Measurements from ENCODE around the gene PHIP.
"Not testable (repeated sequence)": the region's sequence is repeated elsewhere in the genome, so short reads cannot be mapped to it uniquely, and the experiment has no call there.

Gene PHIP

DNA sequence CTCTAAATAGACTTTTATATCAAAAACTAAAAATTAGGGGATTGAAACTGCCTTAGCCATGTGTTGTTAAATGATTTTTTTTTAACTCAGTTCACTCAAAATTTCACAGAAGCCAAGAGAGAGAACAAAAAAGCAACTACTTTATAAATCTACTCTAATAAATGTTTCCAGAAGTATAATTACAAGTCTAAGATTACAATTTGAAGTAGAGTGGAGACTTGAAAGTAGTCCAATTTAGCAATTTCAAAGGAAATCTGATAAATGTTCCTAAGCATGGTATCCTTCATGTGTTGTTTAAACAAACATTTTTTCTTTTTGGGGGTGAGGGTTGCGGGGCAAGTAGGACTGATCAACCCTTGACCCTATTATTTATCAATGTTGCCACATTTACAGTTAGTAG lies 72.6 kb downstream of the PHIP start:
- DNase-seq, result no peak

DNA sequence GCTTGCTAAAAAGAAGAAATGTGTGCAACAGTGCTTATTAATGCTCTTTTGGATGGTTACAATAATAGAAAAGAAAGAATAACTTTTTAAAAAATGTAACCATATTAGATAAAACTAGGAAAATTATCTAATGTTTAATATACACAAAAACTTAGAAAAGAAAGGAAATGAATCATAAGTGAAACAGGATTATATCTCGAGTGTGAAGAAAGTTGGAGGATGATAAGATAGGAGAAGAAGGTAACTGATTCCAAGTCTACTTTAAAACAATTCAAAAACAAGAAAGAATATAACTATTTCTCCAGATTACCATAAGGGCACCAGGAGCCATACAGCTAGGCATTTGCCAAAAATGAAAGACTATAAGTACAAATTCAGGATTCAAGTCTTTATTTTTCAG lies 73.0 kb downstream of the PHIP start:
- DNase-seq, result no peak

DNA sequence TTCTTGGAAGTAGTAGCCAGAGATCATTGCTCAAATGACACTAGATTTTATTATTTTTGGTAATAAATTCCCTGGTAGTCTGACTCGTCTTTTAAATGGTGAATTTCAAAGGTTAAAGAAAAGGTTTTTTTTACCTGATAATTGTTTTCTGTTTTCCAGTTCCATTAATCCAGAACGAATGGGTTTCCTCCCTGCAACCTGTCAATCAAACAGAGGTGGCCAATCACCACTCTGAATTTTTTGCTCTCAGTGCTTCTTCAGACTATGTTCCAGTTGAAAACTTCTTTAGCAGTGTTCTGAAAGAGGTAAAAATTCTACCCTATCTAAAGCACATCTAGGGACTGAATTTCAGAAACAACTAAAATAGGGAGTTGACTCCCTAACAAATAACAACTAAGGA lies 73.8 kb downstream of the PHIP start:
- DNase-seq, result no peak

DNA sequence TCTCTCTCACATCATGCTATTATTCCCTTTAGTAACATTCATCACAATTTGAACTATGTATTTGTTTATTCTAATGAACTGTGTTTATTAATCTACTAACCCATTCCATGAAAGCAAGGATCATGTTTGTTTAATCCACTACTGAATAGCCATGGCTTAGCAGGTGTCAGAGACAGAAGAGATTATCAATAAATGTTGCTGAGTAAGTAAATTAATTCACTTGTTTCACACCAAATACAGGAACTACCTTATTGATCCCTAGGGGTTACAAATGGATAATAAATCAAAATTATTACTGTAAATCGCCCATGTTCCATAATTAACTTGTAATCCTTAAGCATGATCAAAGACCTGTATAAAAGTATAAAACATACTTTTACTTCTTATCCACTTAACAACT lies 76.6 kb downstream of the PHIP start:
- no peak for DNase-seq

DNA sequence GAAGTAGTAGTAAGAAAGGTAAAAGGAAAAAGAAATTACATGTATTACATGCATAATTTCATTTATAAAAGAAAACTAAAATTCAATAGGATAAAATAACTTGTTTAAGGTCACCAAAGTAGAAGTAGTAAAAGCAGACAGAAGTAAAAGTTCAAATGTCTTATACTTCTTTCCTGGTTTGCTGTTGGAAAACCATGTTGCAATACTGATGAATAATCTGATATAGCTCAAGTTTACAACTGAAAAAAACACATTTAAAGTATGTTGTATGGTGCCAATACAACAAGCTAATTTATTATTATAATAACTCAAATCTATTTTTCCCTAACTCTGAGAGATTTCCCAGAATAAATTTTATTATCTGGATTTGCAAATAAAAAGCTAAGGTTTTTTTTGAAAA lies 78.3 kb downstream of the PHIP start:
- no peak for DNase-seq

DNA sequence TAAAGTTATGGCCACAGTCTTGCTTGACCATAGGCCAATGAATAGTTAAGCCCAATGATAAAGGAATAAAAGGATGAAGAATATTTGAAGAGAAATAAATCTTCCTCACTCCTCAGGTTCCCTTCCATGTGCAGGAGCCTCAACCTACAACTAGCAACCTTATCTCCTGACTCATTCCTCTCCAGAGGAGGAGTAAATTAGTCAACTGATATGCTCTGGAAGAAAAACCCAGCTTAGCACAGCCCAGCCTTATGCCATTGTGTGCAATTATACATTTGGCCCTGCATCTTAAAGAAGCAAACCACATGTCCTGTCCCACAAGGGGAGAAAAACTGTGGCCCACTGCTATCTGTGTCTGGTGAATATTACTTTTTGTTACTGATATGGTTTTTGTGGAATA lies 82.1 kb downstream of the PHIP start:
- no peak for DNase-seq

DNA sequence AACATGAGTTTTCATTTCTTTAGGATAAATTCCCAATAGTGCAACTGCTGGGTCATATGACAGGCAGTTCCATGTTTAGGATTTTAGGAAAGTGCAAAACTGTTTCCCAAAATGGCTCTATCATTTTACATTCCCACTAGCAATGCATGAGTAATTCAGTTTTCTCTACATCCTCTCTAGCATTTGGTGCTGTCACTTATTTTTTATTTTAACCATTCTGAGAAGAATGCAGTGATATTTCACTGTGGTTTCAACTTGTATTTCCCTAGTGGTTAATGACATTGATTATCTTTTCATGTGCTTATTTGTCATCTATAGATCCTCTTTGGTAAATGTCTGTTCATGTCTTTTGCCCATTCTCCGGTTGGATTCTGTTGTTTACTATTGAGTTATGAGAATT lies 82.7 kb downstream of the PHIP start:
- no peak for DNase-seq

DNA sequence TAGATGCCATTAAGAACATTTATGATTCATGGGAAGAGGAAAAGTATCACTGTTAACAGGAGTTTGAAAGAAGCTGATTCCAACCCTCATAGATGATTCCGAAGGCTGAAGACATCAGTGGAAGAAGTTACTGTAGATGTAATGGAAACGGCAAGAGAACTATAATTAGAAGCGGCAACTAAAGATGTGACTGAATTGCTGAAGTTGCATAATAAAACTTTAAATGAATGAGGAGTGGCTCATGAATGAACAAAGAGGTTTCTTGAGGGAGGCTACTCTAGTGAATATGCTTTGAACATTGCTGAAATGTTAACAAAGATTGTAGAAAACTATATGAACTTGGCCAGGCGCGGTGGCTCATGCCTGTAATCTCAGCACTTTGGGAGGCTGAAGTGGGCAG lies 84.1 kb downstream of the PHIP start:
- no peak for DNase-seq

DNA sequence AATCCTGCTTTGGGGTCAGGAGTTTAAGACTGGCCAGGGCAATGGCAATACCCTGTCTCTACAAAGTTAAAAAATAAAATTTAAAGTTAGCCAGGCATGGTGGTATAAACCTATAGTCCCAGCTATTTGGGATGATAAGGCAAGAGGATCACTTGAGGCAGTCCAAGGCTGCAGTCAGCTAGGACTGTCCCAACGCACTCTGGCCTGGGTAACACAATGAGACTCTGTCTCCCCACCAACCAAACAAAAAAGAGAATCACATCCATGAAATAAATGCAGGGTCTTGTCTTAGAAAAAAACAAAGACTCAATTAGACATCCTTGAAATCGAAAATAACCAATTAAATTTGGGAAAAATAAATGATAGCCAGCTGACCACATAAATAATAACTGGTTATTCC lies 88.9 kb downstream of the PHIP start:
- DNase-seq, result no peak

DNA sequence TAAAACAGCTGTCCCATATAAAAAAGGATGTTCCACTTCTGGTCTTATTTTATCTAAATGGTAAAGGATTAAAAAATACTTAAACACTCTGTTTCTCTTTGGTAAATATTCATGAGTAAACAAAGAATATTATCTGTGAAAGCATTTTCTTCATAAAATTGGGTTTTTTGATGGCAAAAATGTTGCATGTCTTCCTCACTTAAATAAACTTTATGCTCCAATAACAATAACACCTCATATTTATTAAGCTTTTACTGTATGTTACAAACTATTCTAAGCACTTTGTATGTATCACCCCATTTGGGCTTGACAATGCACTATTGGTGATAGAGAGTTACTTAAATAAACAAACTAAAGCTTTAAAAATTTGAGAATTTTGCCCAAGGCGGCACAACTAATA lies 91.9 kb downstream of the PHIP start:
- no peak for DNase-seq

DNA sequence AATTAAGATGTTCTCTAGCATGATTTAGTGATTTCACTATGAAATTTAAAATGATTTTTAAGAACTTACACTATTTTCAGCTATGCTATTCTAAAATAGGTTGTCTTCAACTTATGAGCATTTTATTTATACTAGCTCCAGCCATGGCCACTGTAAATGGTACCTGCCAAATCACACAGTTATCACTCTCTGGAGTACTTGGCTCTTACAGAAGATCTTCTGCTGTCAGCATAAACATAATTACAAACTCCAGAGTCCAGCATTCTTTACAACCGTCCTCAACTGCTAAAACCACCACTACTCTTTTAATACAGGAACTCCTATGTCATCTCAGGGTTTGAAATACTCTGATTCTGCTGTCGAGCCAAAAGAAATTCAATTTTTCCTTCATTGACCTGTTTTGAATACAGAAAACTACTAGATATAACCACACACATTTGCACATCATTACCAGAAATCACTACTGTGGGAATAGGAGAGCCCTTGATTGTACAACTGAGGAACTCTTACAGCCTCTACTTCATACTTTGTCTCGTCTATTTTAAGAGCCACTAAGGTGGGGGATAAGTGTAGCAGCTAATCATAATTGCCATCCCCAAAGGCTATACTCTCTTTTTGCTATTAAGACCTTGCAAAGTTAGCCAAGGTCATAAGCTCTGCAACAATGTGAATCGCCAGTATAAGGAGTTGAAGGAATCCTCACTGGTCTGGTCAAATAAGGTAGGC lies 93.7 kb downstream of the PHIP start:
- DNase-seq, result no peak

DNA sequence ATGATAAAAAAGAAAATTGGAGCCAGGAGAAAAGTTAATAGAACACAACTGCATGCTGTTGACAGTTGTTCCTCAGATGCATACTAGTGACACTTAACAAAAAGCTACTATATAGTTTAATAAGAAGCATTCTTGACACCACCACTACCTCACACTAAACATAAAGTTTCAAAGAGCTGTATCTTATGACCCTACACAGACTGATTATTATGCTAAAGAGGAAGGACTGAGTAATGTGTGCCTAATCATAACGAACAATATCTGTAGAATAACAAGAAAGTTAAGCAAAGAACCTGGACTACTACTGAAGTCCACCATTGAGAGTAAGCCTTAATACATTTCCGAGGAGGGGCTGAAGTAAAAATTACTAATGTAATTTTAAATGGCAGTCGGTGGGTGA lies 110.9 kb downstream of the PHIP start:
- no peak for DNase-seq

DNA sequence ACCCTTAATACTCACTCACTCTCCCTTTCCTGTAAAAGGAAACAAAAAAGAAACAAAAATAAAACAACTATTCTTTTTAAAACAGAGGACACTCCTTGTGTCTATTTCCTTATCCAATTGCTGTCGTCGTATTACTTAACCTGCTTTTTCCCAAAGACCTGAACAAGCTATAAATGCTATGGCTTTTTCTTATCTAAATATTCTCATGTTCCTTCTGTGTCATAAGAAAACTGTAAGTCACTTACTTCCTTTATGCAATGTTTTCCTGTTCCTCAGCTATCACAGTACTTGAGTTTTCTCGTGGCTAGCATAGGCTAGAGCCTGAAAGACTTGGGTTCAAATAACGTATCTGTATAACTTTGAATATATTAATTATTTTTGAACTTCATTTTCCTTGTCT lies 111.5 kb downstream of the PHIP start:
- no peak for DNase-seq

DNA sequence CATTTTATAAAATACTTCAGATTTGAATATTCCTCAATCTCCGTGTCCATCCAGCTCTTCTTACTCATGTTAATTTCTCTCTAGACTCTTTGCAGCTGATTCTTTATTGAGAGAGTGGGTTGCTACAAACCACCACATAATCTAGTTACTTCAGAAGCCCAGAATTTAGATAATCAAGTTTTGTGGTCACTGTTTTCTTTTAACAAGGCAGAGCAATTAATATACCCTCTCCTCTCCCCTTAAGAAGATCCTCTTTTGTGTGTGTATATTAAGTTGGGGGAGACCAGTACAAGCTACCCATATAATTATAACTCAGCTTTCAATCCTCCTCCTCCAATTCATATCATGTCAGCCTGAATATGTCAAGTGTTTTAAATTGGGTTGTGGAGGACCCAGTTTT lies 115.6 kb downstream of the PHIP start:
- DNase-seq, result no peak

DNA sequence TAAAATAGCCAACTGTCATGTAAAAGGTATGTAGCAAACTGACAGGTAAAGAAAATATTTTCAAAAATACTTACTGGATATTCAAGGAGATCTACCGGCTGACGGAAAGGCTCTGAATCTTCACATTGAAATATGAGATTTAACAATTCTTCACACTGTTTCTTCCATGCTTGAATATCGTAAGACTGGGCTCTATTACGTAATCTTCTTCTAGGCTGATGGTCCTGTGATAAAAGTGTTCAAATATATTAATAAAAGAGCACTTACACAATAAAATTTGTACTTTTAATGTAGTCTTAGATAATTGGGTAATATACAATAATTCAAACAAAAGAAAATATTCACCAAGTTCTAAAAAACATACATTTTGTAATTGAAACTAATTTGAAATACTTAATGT lies 123.3 kb downstream of the PHIP start:
- DNase-seq, result no peak

DNA sequence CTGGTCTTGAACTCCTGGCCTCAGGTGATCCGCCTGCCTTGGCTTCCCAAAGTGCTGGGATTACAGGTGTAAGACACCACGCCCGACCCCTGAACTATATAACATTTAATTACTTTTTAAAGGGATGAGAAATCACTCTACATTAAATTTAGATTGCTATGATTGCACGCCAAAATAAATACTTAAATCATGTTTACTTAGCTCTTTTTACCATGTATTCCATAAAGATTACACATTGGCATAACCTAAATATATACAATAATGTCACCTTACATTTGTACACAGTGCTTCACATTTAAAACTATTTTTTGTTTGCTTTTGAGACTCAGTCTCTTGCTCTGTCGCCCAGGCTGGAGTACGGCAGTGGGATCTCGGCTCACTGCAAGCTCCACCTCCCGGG lies 124.3 kb downstream of the PHIP start:
- DNase-seq, result no peak

DNA sequence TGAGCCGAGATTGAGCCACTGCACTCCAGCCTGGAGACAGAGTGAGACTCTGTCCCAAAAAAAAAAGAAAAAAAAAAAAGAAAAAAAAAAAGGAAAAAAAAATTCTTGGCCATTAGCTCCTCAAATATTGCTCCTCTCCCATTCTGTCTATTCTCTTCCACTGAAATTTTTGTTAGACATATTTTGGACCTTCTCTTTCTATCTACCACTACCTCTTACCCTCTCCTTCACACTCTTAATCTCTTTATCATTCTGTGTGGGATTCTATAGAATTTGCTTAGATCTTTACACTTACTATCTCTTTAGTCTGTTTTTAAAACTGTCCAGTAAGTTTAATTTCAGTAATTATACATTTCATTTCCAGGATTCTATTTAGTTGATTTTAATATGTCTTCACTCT lies 125.7 kb downstream of the PHIP start:
- DNase-seq, result no peak

DNA sequence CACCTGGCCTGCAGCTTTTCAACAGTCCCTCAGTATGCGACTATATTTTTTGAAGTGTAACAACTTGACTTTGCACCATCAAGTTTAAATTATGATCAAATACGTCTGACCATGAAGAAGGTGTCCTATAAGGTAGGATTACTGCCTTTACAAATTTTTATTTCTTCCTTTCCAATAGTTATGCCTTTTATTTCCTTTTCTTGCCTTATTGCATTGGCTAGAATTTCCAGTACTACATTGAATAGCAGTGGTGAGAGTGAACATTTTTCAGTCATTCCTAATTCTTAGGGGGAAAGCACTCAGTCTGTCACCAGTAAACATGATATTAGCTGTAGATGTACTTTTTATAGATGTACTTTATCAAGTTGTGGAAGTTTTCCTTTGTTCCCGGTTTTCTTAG lies 129.3 kb downstream of the PHIP start:
- no peak for DNase-seq

DNA sequence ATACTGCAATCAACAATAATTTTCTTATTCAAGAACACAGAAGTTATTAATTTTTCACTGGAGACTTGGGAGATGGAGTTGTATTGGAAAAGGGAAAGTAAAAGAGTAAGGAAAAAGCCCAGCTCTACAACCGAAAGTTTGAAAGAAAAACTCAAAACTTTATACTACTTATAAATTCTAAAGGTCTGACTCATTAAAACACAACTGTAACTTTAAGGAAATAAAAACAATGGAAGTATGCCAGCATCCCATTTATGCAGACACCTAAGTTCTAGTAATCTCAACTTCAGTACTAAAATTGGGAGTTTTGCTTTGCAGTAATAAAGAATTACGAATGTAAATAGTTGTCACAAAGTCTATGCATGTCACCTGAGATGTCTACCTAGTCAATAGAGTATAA lies 130.1 kb downstream of the PHIP start:
- no peak for DNase-seq

DNA sequence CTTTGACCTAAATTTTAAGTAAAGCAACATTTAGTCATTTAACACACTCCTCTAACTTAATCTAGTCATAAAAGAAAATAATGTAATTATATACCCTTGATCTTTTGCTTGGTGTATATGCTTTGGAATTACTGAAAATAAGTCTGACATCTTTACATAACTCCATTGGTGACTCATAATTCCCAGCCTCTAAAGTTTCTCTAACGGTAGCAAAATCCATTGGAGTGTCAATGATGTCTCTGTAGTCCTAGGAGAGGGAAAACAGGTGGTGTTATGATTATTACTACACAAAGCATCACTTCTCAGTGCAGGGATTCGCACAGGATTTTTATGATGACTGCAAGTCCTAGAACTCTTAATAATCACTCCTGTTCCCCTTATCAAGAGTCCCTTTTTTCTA lies 130.5 kb downstream of the PHIP start:
- DNase-seq, result no peak

DNA sequence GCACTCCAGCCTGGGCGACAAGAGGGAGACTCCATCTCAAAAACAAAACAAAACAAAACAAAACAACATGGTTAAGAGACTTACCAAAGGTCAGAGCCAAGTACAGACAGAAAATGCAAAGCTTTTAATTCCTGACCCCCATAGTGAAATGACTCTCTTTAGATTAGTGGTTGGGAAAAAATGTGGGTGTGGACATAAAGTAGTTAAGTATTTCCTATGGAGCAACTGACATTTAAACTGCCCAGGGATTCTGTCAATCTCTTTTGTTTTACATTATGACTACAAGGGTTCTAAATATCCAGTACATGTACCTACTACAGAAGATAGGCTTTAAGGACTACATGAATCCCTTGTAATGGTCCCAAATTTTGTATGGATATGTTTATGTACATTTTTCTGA lies 135.6 kb downstream of the PHIP start:
- DNase-seq, result no peak

DNA sequence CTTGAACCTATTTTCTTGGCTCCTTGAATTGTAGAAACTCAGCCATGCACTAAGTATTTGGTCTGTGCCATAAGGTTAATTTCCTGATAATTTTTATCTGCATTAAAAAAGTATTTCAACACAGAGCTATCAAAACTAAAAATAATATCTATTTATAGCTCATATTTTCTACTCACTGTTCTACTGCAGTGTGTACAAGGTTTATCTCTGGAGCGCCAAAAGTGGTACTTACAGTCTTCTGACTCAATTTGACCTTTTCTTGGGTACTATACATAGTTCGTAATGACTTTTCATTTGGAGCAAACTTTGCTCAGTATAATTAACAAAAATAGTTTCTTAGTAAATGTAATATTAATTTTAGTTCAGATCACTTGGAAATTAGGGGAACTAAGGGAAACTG lies 141.5 kb downstream of the PHIP start:
- DNase-seq, result no peak

DNA sequence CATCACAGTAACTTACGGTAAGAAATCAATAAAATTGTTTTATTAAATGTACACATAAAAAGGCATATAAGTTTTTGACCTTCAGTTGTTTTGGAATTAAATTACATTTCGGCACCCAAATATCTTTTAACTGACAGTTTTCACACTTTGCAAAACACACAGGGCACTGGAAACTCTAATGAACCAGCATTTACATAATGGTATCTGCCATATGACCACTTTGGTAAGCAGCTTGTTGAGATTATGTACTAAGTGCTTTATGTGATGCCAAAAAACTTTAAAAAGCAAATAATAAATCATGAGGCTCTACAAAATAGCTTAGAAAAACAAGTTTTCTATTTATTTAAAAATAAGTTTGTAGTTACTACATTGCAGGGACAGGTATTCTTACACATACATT lies 142.5 kb downstream of the PHIP start:
- DNase-seq, result no peak

DNA sequence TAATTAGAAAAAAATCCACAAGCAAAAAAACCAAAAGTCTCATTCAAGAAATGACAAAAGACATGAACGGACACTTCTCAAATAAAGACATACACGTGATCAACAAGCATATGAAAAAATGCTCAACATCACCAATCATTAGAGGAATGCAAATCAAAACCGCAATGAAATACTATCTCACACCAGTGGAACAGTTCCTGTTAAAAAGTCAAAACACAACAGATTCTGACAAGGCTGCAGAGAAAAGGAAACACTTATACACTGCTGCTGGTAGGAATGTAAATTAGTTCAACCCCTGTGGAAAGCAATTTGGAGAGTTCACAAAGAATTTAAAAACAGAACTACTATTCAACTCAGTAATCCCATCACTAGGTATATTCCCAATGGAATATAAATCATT lies 152.7 kb downstream of the PHIP start:
- DNase-seq, result no peak

DNA sequence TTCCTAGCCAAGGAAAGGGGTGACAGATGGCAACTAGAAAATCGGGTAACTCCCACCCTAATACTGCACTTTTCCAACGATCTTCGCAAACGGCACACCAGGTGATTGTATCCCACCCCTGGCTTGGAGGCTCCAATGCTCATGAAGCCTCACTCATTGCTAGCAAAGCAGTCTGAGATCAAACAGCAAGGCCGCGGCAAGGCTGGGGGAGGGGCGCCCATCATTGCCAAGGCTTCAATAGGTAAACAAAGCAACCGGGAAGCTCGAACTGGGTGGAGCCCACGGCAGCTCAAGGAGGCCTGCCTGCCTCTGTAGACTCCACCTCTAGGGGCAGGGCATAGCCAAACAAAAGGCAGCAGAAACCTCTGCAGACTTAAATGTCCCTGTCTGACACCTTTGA lies 156.9 kb downstream of the PHIP start:
- DNase-seq, result not testable (repeated sequence)

DNA sequence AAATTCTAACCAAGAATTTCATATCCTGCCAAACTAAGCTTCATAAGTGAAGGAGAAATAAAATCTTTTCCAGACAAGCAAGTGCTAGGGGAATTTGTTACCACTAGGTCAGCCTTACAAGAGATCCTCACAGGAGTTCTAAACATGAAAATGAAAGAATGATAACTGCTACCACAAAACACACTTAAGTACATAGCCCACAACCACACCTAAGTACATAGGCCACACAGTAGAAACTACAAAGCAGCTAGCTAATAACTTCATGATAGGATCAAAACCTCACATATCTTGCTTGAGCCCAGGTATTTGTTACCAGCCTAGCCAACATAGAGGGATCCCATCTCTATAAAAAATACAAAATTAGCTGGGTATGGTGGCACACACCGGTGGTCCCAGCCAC lies 160.3 kb downstream of the PHIP start:
- no peak for DNase-seq

All from activated effector memory CD4-positive, alpha-beta T cell treated with Interleukin-2 at 50 U/mL for 16 hours (primary cell).